ENCODE measurements around the gene NLRC5. TPM values are rescaled to one million over a fixed set of nuclear protein-coding genes. Genes with fewer than 3 reads are reported as not detected.
A peak's percentile ranks its signal among the peaks of the same experiment; 100 is the strongest.
"Not testable (repeated sequence)": the region's sequence is repeated elsewhere in the genome, so short reads cannot be mapped to it uniquely, and the experiment has no call there.

NLRC5 gene
- total RNA-seq, 1 donor from 2014 or later: 6.6 TPM

- DNase-seq (ENCODE audit: low read depth): no peak
These were observed 28.6 kb upstream of the NLRC5 start for GRCh38 chr16:56960681-56961281.

GRCh38 chr16:56961386-56961785, 28.0 kb upstream of the NLRC5 start:
- no peak for DNase-seq (ENCODE audit: low read depth)

- DNase-seq (ENCODE audit: low read depth): no peak
These were observed 27.5 kb upstream of the NLRC5 start, which contains the start of gene CETP for GRCh38 chr16:56961851-56962281. Gene CETP (plus strand): TSS chr16:56961950. CDS start chr16:56961980, 30 bp downstream.

GRCh38 chr16:56964243-56965148, 24.9 kb upstream of the NLRC5 start:
- peak; percentile 83 for DNase-seq (ENCODE audit: low read depth)

GRCh38 chr16:56965149-56966092, 23.9 kb upstream of the NLRC5 start:
- DNase-seq (ENCODE audit: low read depth): peak; percentile 75

- no peak for DNase-seq (ENCODE audit: low read depth)
These were observed 23.3 kb upstream of the NLRC5 start for GRCh38 chr16:56966093-56966475.

- DNase-seq (ENCODE audit: low read depth): peak; percentile 37
These were observed 21.6 kb upstream of the NLRC5 start for GRCh38 chr16:56967733-56968132.

- DNase-seq (ENCODE audit: low read depth): no peak
These were observed 19.6 kb upstream of the NLRC5 start for GRCh38 chr16:56969769-56970168.

GRCh38 chr16:56970934-56971767, 18.2 kb upstream of the NLRC5 start:
- no peak for DNase-seq (ENCODE audit: low read depth)

- DNase-seq (ENCODE audit: low read depth): no peak
These were observed 17.7 kb upstream of the NLRC5 start for GRCh38 chr16:56971768-56972043.

- no peak for DNase-seq (ENCODE audit: low read depth)
These were observed 16.7 kb upstream of the NLRC5 start for GRCh38 chr16:56972403-56973293.

GRCh38 chr16:56973294-56973689, 16.1 kb upstream of the NLRC5 start:
- DNase-seq (ENCODE audit: low read depth): no peak

GRCh38 chr16:56973899-56974298, 15.5 kb upstream of the NLRC5 start:
- DNase-seq (ENCODE audit: low read depth): not testable (repeated sequence)

- no peak for DNase-seq (ENCODE audit: low read depth)
These were observed 14.6 kb upstream of the NLRC5 start for GRCh38 chr16:56974549-56975300.

GRCh38 chr16:56975714-56976113, 13.6 kb upstream of the NLRC5 start:
- no peak for DNase-seq (ENCODE audit: low read depth)

- DNase-seq (ENCODE audit: low read depth): no peak
These were observed 12.1 kb upstream of the NLRC5 start for GRCh38 chr16:56977216-56977615.

GRCh38 chr16:56977823-56978430, 11.4 kb upstream of the NLRC5 start:
- no peak for DNase-seq (ENCODE audit: low read depth)

GRCh38 chr16:56980201-56980535, 9.2 kb upstream of the NLRC5 start:
- DNase-seq (ENCODE audit: low read depth): no peak
